AG08395 (cell line): ENCODE data around the gene MCM7.

ENCODE experiments used
- DNase-seq: peaks from one replicate; pipeline ENCODE4 v3.0.0; 2012; ENCODE audit warnings: mixed read lengths, low spot score

The MCM7 gene

DNA sequence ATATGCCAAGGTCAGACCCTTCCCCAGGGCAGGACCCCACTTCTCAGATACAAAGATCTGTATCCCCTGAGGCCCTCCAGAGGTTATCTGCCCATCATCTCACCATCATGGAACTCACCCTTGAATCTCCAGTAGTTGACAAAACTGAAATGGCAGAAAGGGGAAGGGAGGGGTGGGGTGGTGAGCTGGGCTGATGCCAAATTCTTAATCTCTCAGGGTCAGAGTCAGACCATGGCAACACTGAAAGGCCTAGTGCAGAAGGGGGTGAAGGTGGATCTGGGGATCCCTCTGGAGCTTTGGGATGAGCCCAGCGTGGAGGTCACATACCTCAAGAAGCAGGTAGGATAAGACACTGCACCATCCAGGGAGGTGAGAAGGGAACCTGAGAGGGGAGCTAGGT lies 21.4 kb upstream of the MCM7 start:
- DNase-seq: no peak

GRCh38 chr7:100122067-100122466 lies 20.9 kb upstream of the MCM7 start:
- no peak for DNase-seq

GRCh38 chr7:100120733-100121036 lies 19.5 kb upstream of the MCM7 start:
- no peak for DNase-seq

- DNase-seq: peak; percentile 82
Measured at GRCh38 chr7:100119970-100120732, 19.0 kb upstream of the MCM7 start.

DNA sequence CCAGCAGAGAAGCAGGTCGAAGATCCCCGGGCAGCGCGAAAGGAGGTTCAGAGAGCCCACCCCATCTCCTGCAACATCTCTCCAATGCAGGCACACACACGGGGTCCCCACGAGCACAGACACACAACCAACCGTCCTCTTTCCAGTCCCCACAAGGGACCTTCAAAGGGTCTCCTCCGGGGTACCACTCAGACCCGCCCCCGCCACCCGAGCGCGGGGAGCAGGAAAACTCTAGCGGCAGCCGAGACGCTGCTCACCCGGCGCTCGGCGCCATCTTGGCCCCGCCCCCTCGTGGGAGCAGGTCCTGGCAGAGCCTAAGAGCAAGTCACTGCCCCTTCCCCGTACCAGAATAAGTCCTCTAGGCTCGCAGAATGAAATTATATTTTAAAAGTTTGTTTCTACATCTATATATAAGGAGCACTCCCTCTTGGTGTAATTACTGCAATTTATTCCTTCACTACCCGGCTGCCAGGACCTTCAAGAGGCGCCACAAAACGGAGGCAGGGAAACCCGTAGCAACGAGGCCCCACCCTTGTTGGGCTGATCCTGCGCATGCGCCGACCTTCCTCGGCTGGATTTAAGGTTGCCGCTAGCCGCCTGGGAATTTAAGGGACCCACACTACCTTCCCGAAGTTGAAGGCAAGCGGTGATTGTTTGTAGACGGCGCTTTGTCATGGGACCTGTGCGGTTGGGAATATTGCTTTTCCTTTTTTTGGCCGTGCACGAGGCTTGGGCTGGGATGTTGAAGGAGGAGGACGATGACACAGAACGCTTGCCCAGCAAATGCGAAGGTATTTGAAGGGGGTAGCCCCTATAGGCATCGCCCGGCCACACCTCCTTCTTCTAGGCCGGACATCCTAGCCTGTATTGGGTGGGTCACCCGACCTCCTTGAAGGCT lies 18.1 kb upstream of the MCM7 start, which contains the start of the genes CNPY4 and TAF6:
CNPY4 (plus strand) TSS at position 563 of the 898 bp plus-strand sequence; CDS start at position 674, 111 bp downstream.
TAF6 (minus strand) TSS at position 287 of the 898 bp plus-strand sequence. CDS start 5,149 bp downstream, outside the sequence.
- peak; percentile 100 for DNase-seq

DNA sequence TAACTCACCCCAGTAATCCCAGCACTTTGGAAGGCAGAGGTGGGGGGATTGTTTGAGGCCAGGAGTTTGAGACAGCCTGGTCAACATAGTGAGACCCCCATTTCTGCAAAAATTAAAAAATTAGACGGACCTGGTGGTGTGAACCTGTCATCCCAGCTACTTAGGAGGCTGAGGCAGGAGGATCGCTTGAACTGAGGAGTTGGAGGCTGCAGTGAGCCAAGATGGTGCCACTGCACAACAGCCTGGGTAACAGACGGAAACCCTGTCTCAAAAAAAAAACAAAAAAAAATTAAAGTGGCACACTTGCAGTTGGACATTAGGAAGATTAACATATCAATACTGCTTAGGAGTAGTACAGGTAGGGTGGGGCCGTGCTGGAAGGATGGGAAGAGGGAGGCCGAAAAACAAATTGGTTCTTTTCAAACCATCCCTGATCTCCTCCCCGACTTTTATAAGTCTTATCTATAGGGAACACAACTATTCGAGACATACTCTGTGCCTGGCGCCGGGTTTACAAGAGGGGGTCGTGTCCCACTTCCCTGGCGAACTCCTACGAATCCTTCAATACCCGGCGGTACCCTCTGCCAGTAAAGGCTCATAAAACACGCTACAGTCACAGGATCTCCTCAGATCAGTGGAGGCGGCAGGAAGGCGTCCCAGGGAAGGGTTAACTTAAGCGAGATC lies 17.3 kb upstream of the MCM7 start:
- DNase-seq: no peak

DNA sequence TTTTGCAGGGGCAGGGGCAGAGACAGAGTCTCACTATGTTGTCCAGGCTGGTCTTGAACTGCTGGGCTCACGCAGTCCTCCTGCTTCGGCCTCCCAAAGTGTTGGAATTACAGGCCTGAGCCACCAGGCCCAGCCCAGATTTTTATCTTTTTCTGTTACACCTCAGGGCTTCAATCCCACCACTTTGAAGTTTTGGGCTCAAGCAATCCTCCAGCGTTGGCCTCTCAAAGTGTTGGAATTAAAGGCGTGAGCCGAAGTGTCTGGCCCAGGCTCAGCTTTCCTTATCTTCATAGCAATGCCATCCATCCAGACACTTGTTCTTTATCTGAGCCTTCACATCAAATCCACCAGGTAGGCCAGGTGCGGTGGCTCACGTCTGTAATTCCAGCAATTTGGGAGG lies 13.8 kb upstream of the MCM7 start:
- no peak for DNase-seq

- DNase-seq: no peak
Measured at GRCh38 chr7:100111914-100112313, 10.7 kb upstream of the MCM7 start.

DNA sequence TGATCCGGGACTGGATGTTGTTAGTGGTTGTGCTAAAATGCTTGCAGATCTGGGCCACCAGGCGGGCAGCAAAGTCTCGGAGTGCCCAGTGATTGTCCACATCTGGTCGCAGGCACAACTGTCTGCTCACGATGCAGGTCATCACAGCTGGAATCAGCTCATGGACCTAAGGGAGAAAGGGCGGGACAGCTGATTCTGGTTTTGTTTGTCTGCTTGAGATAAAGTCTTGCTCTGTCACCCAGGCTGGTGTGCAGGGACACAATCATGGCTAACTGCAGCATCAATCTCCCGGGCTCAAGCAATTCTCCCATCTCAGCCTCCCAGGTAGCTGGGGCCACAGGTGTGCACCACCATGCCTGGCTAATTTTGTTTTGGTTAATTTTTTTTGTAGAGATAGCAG lies 10.0 kb upstream of the MCM7 start:
- DNase-seq: no peak

DNA sequence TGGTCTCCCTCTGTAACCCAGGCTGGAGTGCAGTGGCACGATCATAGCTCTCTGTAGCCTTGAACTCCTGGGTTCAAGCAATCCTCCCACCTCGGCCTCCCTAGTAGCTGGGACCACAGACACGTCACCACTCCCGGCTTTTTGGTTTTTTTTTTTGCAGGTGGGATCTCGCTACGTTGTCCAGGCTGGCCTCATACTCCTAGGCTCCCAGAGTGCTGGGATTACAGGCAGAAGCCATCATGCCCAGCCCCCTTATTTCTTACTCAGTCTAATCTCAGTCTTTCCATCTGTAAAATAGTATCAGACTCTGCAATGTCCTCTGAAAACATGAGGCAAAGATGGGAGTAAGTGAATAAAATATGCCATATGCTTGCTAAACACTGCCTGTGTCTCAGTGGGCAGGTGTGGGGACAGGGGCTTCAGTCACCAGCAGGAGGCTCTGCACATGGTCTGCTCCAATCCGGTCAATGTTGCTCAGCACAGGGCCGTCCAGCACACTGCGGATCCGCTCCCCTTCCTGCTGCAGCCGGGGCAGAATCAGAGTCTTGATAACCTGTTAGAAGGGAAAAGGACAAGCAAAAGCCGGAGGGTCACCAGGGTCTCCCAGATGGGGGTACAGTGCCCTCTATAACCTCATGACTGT lies 8.4 kb upstream of the MCM7 start:
- DNase-seq: no peak

DNA sequence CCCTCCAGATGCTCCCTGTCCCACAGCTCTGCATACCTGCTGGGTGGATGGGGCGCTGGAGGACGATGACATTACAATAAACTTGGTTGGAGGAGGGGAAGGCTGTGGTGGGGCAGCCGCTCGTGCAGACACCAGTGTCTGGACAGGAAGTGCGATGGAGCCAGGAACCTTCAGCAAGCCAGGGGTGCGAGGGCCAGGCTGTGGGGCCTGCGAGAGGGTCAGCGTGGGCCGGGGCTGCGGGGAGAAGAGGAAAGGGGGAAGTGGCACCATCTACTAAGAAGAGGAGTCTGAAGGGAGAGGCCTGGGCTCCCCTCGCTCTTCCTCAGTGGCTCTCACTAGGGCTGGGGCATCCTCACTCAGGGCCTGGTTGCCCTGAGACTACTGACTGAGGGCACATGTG lies 6.7 kb upstream of the MCM7 start:
- no peak for DNase-seq

GRCh38 chr7:100107125-100107737 lies 6.0 kb upstream of the MCM7 start:
- no peak for DNase-seq

- DNase-seq: no peak
Measured at GRCh38 chr7:100106633-100107032, 5.4 kb upstream of the MCM7 start.

DNA sequence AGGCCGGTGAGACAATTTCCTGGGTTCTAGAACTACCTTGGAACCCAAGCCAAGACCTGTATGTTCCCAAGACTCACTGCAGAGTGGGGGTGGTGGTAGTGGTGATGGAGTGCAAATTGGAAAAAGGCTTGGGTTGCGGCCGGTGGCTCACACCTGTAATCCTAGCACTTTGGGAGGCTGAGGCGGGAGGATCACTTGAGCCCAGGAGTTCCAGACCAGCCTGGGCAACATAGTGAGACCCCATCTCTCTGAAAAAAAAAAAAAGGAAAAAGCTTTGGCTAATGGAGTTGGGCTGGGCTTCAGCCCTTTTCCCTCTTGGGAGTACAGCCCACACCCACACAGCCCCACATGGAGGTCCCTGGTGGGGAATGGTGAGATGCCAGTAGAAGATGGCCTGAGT lies 4.3 kb upstream of the MCM7 start:
- no peak for DNase-seq

DNA sequence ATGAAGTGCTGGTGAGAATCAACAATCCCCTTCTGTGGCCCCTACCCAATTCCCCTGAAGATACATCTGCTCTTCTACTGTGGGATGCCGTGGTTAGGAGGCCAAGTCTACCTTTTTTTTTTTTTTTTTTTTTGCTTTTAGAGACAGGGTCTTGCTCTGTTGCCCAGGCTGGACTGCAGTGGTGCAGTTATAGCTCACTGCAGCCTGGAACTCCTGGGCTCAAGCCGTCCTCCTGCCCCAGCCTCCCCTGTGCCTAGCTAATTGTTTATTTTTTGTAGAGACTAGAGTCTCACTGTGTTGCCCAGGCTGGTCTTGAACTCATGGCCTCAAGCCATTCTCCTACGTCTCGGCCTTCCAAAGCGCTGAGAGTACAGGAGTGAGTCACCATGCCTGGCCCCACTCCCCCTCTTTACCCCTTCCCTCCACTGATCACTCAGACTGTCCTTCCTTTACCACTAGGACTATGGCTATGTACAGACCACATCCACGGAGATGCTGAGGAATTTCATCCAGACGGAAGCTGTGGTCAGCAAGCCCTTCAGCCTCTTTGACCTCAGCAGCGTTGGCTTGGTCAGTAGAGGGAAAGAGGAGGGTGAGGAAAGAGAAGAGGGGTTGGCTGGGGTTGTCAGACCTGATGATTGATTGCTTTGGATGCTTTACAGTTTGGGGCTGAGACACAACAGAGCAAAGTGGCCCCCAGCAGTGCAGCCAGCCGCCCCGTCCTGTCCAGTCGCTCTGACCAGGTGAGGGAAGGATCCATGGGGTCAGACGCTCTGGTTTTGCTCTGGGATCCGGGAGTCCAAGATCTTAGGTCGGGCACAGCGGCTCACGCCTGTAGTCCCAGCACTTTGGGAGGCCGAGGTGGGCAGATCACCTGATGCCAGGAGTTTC lies 2.0 kb upstream of the MCM7 start:
- DNase-seq: peak; percentile 66

GRCh38 chr7:100100420-100101015 lies 679 bp downstream of the MCM7 start:
- peak; percentile 95 for DNase-seq

- DNase-seq: no peak
Measured at GRCh38 chr7:100099452-100099851, 1.7 kb downstream of the MCM7 start.

DNA sequence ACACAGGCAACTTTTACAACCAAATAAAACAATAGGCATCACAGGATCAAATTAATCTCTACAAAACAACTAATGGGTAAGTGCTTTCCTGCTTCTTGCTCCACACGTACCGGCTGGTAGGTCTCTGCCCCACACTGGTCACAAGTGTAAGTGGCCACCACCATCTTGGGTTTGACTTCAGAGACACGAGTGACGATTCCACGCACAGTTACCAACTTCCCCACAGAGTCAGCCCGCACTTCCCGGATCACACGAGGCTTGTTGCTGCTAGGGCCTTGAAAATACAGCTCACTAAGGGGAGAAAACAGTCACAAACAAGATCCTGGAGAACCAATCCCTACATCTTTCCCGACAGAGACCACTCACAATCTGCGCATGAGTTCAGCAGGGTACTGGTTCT lies 2.3 kb downstream of the MCM7 start:
- DNase-seq: no peak

- no peak for DNase-seq
Measured at GRCh38 chr7:100095704-100096103, 5.5 kb downstream of the MCM7 start.

GRCh38 chr7:100095289-100095688 lies 5.9 kb downstream of the MCM7 start:
- no peak for DNase-seq
